AG04449 (cell line): ENCODE data around the gene DBNL.
A peak's percentile ranks its signal among the peaks of the same experiment; 100 is the strongest.

Experiments
- CTCF ChIA-PET: fragments of 350-600 bp; formaldehyde crosslinking; extraction: SDS; loops from one replicate; lab custom pipeline; 2021; ENCODE audit warnings: antibody characterized with exemption; lab: Yijun Ruan, JAX
- POLR2A ChIA-PET: fragments of 400-600, 350-600 bp; formaldehyde crosslinking; extraction: SDS; loops from one replicate; lab custom pipeline; 2020; ENCODE audit warnings: antibody characterized with exemption, inconsistent platforms; lab: Yijun Ruan, JAX
- DNase-seq: peaks from one replicate; pipeline ENCODE4 v3.0.0-alpha.2; 2010; ENCODE audit warnings: low read depth, low spot score
- H3K4me3 ChIP-seq: 2 replicates; pipeline ENCODE4 v1.5.1; 2011; ENCODE audit warnings: low read depth, mild to moderate bottlenecking, control low read depth, low read length
- TF ChIP-seq, protein P1 (sequence below): IDR thresholded peaks from one replicate; pipeline ENCODE4 v1.5.1; 2011; ENCODE audit warnings: mild to moderate bottlenecking, moderate library complexity, low read length, control low read depth, inconsistent platforms; ENCODE audit not compliant: insufficient read depth; ENCODE audit errors: missing control alignments

Gene DBNL

DNA sequence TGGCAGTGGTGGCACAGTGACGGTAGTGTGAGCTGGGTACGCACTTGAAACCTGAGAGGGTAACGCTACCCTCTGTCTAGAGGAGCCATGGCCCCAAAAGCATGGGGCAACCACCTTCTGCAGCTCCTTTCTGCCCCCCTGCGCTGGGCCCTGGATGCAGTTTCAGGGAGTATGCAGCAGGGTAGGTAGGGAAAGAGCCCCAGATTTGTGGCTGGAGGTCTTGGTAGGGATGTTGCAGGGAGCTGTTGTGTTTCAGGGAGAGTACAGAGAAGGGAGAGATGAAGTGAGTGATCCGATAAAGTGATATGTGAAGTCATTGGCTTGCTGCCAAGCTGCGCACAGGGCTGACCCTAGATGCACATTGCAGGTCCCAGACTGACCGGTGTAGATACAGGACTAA lies 23.6 kb downstream of the DBNL start:
- no peak overlapping the region for H3K4me3 ChIP-seq
- DNase-seq, result no peak
- ChIA-PET CTCF (interaction anchor here (0.5 to 2.8 kb wide), 4 partner anchors 13 to 829 kb away, joined by 3 to 27 read pairs (median 4); no protein-coding TSS in a partner anchor), POLR2A (interaction anchor here (0.6 to 2.2 kb wide), 6 partner anchors 12 to 133 kb away, joined by 3 to 5 read pairs (median 3); partner anchors contain the start of gene YKT6)
- TF ChIP-seq, protein P1, sequence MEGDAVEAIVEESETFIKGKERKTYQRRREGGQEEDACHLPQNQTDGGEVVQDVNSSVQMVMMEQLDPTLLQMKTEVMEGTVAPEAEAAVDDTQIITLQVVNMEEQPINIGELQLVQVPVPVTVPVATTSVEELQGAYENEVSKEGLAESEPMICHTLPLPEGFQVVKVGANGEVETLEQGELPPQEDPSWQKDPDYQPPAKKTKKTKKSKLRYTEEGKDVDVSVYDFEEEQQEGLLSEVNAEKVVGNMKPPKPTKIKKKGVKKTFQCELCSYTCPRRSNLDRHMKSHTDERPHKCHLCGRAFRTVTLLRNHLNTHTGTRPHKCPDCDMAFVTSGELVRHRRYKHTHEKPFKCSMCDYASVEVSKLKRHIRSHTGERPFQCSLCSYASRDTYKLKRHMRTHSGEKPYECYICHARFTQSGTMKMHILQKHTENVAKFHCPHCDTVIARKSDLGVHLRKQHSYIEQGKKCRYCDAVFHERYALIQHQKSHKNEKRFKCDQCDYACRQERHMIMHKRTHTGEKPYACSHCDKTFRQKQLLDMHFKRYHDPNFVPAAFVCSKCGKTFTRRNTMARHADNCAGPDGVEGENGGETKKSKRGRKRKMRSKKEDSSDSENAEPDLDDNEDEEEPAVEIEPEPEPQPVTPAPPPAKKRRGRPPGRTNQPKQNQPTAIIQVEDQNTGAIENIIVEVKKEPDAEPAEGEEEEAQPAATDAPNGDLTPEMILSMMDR, result no peak

DNA sequence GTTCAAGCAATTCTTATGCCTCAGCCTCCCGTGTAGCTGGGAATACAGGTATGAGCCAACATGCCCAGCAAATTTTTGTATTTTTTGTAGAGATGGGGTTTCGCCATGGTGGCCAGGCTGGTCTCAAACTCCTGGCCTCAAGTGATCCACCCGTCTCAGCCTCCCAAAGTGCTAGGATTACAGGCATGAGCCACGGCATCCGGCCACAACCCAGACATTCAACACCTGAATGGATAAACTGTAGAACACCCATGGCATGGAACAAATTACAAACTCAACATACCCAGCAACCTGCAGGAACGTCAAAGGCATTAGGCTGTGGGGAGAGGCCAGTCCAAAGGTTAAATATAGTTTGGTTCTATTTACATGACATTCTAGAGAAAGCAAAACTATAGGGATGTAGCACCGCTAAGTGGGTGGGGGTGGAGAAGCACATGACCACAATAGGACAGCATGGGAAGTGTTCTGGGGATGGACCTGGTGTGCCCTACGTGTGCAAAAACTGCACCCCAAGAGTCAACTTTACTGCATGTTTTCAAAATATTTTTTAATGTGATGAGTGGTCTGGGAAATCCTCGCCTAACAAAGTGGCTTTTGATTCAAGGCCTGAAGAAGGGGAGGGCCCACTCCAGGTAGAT lies 27.3 kb downstream of the DBNL start:
- no peak for DNase-seq
- TF ChIP-seq, protein P1, result no peak
- POLR2A ChIA-PET, result interaction anchor here (0.9 to 1.0 kb wide), 2 partner anchors 27 to 43 kb away, joined by 3 to 8 read pairs; partner anchors contain the start of gene DBNL
- CTCF ChIA-PET, result interaction anchor here (0.7 to 6.7 kb wide), 23 partner anchors 8 to 406 kb away, joined by 3 to 88 read pairs (median 4); partner anchors contain the start of genes POLD2 and YKT6
- H3K4me3 ChIP-seq, result no peak overlapping the region

DNA sequence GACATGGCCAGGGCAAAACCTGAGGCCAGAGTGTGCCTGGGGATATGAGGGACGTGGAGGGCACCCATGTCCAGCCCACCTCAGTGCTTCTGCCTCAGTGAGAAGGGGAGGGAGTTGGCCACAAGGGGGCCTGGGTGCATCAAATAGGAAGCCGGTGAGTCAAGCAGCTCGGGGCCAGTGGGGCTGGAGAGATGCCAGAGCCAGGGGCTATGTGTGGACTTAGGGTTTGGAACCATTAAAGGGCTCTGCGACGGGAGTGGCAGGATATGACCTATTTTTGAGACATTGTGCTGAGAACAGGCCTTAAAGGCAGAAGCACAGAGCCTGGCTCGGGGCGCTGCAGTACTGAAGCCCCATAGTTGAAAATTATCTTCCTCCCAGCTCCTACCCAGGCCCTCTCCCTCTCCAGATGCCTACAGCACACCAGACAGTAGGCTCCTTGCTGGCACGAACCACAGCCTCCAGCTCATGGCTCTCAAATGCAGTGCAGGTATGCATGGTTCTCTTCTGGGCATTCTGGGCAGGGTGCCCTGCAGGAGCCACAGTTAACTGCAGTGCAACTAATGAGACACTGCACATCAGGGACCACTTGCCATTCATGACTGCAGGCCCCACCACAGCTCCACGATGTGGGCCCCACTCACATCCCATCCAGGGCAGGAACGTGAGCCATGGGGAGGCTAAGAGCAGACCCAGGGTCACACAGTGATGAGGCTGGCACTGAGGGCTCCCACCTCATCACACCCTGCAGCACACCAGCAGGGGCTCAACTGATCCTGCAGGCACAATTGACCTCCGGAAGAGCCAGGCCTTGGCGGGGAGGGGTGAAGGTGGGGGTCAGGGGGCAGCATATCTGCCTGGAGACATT lies 28.1 kb downstream of the DBNL start:
- DNase-seq, result no peak
- TF ChIP-seq, protein P1, result peak; percentile 94
- CTCF ChIA-PET, result interaction anchor here (0.7 to 6.7 kb wide), 19 partner anchors 8 to 405 kb away, joined by 3 to 88 read pairs (median 4); partner anchors contain the start of genes POLD2 and YKT6
- H3K4me3 ChIP-seq, result no peak overlapping the region
- POLR2A ChIA-PET, result interaction anchor here (0.6 to 1.0 kb wide), 4 partner anchors 28 to 51 kb away, joined by 3 to 8 read pairs (median 4); partner anchors contain the start of gene DBNL

DNA sequence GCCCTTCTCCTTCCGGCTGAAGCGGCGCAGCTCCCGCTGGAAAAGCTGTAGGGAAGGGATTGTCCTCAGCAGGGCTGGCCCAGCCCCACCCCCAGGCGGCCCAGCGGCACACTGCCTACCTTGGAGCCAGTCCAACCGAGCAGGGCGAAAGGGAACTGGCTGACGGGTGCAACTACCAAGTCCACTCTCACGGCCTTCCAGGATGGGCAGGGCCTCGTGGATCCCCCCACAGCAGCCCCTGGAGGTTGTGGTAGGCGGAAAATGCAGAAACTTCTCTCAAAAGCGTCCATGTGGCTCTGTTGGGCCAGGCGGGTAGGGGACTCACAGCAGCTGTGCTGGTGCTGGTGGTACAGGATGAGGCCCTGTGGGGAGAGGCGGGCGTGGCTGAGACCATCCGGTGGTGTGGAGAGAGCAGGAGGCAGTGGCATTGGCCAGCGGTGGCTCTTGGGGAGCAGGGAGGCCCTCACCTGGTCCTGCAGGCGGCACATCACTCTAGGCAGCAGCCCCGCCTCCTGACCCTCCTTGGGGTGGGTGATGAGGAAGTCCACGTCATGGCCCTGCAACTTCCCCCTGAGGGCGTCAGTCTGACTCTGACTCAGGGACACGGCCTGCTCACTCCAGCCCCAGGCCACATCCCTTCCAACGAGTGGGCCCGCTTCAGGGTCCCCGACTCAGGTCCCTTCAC lies 29.3 kb downstream of the DBNL start:
- CTCF ChIA-PET, result interaction anchor here (6.7 kb wide), 1 partner anchor 122 kb away, joined by 88 read pairs; no protein-coding TSS in a partner anchor
- TF ChIP-seq, protein P1, result no peak
- H3K4me3 ChIP-seq, result no peak overlapping the region
- POLR2A ChIA-PET, result no interaction called here
- no peak for DNase-seq

DNA sequence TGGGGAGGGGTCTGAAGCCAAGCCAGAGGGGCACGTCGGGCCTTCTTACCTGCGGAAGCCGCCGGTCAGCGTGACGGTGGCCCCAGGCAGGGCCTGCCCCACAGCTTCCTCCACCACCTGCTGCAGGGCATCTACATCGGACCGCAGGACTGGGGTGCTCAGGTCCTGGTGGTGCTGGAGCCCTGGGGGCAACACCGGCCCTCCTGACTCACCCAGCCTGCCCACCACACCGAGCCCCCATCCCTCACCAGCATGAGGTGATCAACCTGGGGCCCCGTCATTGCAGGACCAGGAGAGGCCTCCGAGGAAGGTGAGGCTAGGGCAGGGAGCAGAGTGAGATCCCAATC lies 29.8 kb downstream of the DBNL start:
- CTCF ChIA-PET, result interaction anchor here (1.7 to 6.7 kb wide), 2 partner anchors 49 to 121 kb away, joined by 4 to 88 read pairs; partner anchors contain the start of gene POLD2
- TF ChIP-seq, protein P1, result no peak
- no peak for DNase-seq
- H3K4me3 ChIP-seq, result no peak overlapping the region
- POLR2A ChIA-PET, result no interaction called here
